GM12801 (cell line): ENCODE data around the gene CLPX.

Source experiments
- TF ChIP-seq, protein P1 (sequence below): IDR thresholded peaks from one replicate; pipeline ENCODE4 v1.5.1; 2011; ENCODE audit warnings: control low read depth; ENCODE audit not compliant: insufficient read length; ENCODE audit errors: extremely low read depth

The CLPX gene

DNA sequence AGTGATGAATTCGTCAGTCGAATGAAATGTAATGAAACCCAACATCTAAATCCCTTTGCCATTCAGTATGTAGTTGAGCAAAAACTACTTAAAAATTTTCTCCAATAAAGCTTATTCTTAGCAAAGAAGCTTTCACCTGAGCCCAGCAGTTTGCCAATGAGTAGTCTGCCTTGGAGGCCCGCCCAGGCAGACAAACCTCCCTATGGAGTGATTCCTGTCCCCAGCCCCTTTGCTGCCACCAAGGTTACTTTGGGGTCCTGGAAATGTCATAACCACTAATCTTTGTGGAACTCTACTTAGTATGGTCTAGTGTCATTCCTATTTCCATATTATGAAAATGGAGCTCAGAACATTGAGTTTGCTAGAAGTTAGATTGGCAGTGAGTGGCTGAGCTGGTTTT, 82.2 kb downstream of the CLPX start:
- TF ChIP-seq, protein P1, sequence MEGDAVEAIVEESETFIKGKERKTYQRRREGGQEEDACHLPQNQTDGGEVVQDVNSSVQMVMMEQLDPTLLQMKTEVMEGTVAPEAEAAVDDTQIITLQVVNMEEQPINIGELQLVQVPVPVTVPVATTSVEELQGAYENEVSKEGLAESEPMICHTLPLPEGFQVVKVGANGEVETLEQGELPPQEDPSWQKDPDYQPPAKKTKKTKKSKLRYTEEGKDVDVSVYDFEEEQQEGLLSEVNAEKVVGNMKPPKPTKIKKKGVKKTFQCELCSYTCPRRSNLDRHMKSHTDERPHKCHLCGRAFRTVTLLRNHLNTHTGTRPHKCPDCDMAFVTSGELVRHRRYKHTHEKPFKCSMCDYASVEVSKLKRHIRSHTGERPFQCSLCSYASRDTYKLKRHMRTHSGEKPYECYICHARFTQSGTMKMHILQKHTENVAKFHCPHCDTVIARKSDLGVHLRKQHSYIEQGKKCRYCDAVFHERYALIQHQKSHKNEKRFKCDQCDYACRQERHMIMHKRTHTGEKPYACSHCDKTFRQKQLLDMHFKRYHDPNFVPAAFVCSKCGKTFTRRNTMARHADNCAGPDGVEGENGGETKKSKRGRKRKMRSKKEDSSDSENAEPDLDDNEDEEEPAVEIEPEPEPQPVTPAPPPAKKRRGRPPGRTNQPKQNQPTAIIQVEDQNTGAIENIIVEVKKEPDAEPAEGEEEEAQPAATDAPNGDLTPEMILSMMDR, result no peak

DNA sequence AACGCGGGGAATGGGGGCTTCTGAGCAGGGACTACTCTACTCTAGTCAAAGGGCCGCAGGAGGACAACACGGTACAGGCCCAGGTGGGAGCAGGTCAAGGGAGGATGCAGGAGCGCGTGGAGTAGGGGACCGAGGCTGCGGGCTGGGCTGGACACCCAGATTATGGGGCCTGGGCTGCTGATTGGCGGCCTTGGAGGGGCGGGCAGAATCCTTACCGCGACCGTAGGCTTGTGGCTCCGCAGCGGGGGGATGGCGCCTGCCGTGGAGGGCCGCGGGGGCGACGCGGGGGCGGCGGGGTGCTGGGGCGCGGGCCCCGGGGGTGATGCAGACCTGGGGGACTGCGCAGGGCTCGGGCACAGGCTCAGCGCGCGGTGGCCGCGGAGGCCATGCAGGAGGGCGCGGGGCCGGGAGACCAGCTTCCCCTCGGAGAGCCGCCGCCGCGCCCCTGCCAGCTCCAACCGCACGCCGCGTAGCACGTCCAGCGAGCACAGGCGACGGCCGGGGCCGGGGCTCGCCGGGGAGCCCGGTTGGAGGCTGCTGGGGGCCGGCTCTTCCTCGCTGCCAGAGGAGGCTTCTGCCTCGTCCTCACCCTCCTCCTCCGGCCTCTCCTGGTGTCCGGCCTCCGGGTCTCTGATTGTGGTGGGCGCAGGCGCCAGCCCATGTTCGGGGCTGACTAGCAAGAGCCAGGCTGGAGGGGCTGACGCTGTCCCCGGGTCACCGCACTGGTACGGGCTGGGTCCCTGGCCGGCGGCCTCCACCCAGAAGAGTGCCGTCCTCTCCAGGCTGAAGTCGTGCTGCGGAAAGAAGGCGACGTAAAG, 83.0 kb downstream of the CLPX start:
- TF ChIP-seq, protein P1, result no peak

GRCh38 chr15:65101411-65101890, 83.7 kb downstream of the CLPX start:
- TF ChIP-seq, protein P1, result no peak

DNA sequence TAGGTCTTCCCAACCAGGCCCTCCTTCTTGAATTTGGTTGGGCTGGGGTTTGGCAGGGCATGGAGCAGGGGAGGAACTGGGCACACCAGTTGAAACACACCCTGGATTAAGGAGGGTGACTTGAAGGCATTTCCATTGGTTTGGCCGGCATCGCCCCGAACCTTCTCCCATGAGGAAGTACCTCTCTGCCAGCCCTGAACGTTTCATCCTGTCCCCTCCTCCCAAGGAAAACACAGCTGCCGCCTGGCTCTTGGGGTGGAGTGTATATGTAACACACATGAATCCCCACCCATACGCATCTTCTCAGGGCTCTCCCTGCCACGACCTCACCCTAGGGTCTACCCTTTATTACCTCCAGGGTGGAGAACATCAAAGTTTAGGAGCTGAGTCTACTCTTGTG, 84.7 kb downstream of the CLPX start:
- TF ChIP-seq, protein P1, result no peak

DNA sequence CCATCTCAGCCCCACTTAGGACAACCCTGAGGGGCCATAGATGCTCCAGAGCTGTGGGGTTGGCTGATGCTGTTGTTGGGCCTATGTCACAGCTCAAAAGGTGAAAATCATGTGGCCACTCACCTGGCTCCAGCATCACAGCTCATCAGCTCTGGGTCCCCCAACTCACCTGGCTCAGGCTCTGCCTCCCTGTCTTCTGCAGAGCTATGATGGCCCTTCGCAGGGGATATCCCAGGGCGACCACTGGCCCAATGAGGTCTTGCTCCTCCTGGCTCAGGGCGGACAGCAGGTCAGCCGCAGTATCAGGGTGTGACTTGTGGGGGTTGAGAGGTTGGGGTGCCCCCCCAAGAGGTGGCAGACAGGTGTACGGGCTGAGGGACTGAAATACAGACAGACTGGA, 85.8 kb downstream of the CLPX start:
- TF ChIP-seq, protein P1, result no peak
